ENCODE measurements around the gene LRIG2. TPM values are rescaled to one million over a fixed set of nuclear protein-coding genes. Genes with fewer than 3 reads are reported as not detected.

The LRIG2 gene
- total RNA-seq, 2 donors from 2014 or later = 21.2 to 23.0 TPM

- peak; percentile 89 for DNase-seq
- H3K27ac Mint-ChIP-seq = peak overlapping the region; percentile 81
- Histone ChIP-seq H3K4me3 (ENCODE audit: low read length) (no peak overlapping the region), H3K9ac (ENCODE audit: extremely low read depth, low read length, poor library complexity, severe bottlenecking) (no peak overlapping the region), H3K27ac (ENCODE audit: low read depth, low read length) (no peak overlapping the region), H3K36me3 (ENCODE audit: control insufficient read depth, insufficient read depth, low read length) (no peaks in the 10 kb centered on the region), H3K27me3 (ENCODE audit: control insufficient read depth, insufficient read depth, low read length, poor library complexity, severe bottlenecking) (no peaks in the 10 kb centered on the region), H3K9me3 (ENCODE audit: control insufficient read depth, low read length) (no peaks in the 10 kb centered on the region), H3K4me1 (ENCODE audit: control insufficient read depth, insufficient read depth, low read length) (peaks cover 11% of the 10 kb centered on the region)
- no peak for TF ChIP-seq CTCF (conservative IDR thresholded peaks at IDR 0.05)
- peaks cover 34% of the 10 kb centered on the region for H3K4me1 Mint-ChIP-seq
- no peaks in the 10 kb centered on the region for H3K27me3 Mint-ChIP-seq (ENCODE audit: insufficient read depth)
- H3K36me3 Mint-ChIP-seq (ENCODE audit: low read depth) = no peaks in the 10 kb centered on the region
- no peak overlapping the region for H3K4me3 Mint-ChIP-seq
- no peaks in the 10 kb centered on the region for H3K9me3 Mint-ChIP-seq
Measured at GRCh38 chr1:113027449-113027848, 45.5 kb upstream of the LRIG2 start.

GRCh38 chr1:113029822-113030221 lies 43.2 kb upstream of the LRIG2 start:
- H3K9ac ChIP-seq (ENCODE audit: extremely low read depth, low read length, poor library complexity, severe bottlenecking) = no peak overlapping the region
- H3K4me3 Mint-ChIP-seq = no peak overlapping the region
- peaks cover 11% of the 10 kb centered on the region for H3K4me1 ChIP-seq (ENCODE audit: control insufficient read depth, insufficient read depth, low read length)
- no peaks in the 10 kb centered on the region for H3K9me3 ChIP-seq (ENCODE audit: control insufficient read depth, low read length)
- H3K36me3 Mint-ChIP-seq (ENCODE audit: low read depth) = no peaks in the 10 kb centered on the region
- no peaks in the 10 kb centered on the region for H3K27me3 Mint-ChIP-seq (ENCODE audit: insufficient read depth)
- H3K4me3 ChIP-seq (ENCODE audit: low read length) = no peak overlapping the region
- H3K27ac Mint-ChIP-seq = no peak overlapping the region
- DNase-seq = no peak
- H3K9me3 Mint-ChIP-seq = no peaks in the 10 kb centered on the region
- H3K4me1 Mint-ChIP-seq = peaks cover 34% of the 10 kb centered on the region
- TF ChIP-seq CTCF (conservative IDR thresholded peaks at IDR 0.05) = no peak
- no peak overlapping the region for H3K27ac ChIP-seq (ENCODE audit: low read depth, low read length)
- no peaks in the 10 kb centered on the region for H3K36me3 ChIP-seq (ENCODE audit: control insufficient read depth, insufficient read depth, low read length)
- 50 to 78% methylated on average over 1 of the region's 1 CpG for WGBS, 2 experiments (ENCODE audit: insufficient coverage in 1 of 2, insufficient read length in 1 of 2)
- no peaks in the 10 kb centered on the region for H3K27me3 ChIP-seq (ENCODE audit: control insufficient read depth, insufficient read depth, low read length, poor library complexity, severe bottlenecking)

- no peak overlapping the region for H3K27ac Mint-ChIP-seq
- peaks cover 2% of the 10 kb centered on the region for H3K27me3 Mint-ChIP-seq (ENCODE audit: insufficient read depth)
- H3K27ac ChIP-seq (ENCODE audit: low read depth, low read length) = no peak overlapping the region
Measured at GRCh38 chr1:113031171-113031933, 41.6 kb upstream of the LRIG2 start.

More at GRCh38 chr1:113031171-113031933, 41.6 kb upstream of the LRIG2 start:
- H3K36me3 ChIP-seq (ENCODE audit: control insufficient read depth, insufficient read depth, low read length) = no peaks in the 10 kb centered on the region
- H3K9me3 Mint-ChIP-seq = no peaks in the 10 kb centered on the region
- no peaks in the 10 kb centered on the region for H3K36me3 Mint-ChIP-seq (ENCODE audit: low read depth)
- WGBS, 2 experiments (ENCODE audit: insufficient coverage in 1 of 2, insufficient read length in 1 of 2) = 92% methylated on average over 6 to 8 of the region's 8 CpGs
- H3K9me3 ChIP-seq (ENCODE audit: control insufficient read depth, low read length) = no peaks in the 10 kb centered on the region
- no peaks in the 10 kb centered on the region for H3K27me3 ChIP-seq (ENCODE audit: control insufficient read depth, insufficient read depth, low read length, poor library complexity, severe bottlenecking)
- peaks cover 11% of the 10 kb centered on the region for H3K4me1 ChIP-seq (ENCODE audit: control insufficient read depth, insufficient read depth, low read length)
- TF ChIP-seq CTCF (conservative IDR thresholded peaks at IDR 0.05) = no peak
- no peak for DNase-seq
- H3K4me3 Mint-ChIP-seq = no peak overlapping the region
- H3K9ac ChIP-seq (ENCODE audit: extremely low read depth, low read length, poor library complexity, severe bottlenecking) = no peak overlapping the region
- peaks cover 33% of the 10 kb centered on the region for H3K4me1 Mint-ChIP-seq
- no peak overlapping the region for H3K4me3 ChIP-seq (ENCODE audit: low read length)
